Upper lobe of right lung (tissue), 1 donor: ENCODE measurements around the gene NELL1. TPM values are rescaled to one million over a fixed set of nuclear protein-coding genes. Genes with fewer than 3 reads are reported as not detected.

Source experiments
- ATAC-seq: fragments of 200-7000 bp; cut with Tn5 transposase; one replicate; pipeline ENCODE4 v1.9.1; 2020; ENCODE audit warnings: mild to moderate bottlenecking, moderate library complexity
- DNase-seq: peaks from one replicate; pipeline ENCODE4 v3.0.0-alpha.2; 2020
- H3K27ac ChIP-seq: fragments of 200-600 bp; one replicate; pipeline ENCODE4 v1.8.0; 2022
- H3K27me3 ChIP-seq: fragments of 200-600 bp; one replicate; pipeline ENCODE4 v1.8.0; 2022; ENCODE audit warnings: mild to moderate bottlenecking
- H3K36me3 ChIP-seq: fragments of 200-600 bp; one replicate; pipeline ENCODE4 v1.8.0; 2022
- H3K4me1 ChIP-seq: fragments of 200-600 bp; one replicate; pipeline ENCODE4 v1.8.0; 2022
- H3K4me3 ChIP-seq: fragments of 200-600 bp; one replicate; pipeline ENCODE4 v1.8.0; 2022; ENCODE audit warnings: mild to moderate bottlenecking
- H3K9me3 ChIP-seq: fragments of 200-600 bp; one replicate; pipeline ENCODE4 v1.8.0; 2022
- intact Hi-C: fragments of 100-400 bp; cut with DNase I; formaldehyde crosslinking; loops from one replicate; pipeline ENCODE4 v1.11.0; 2022
- total RNA-seq: library from RNA; stranded (reverse); fragmentation: NEBNext Ultra II Directional; extraction: Animal tissue kit (Norgen Biotek cat#: 25700); gene quantifications from one replicate; pipeline ENCODE4 v1.2.1, GENCODE V29; 2021
- TF ChIP-seq, protein P1 (sequence below): fragments of 200-600 bp; IDR thresholded peaks from one replicate; pipeline ENCODE4 v1.8.0; 2022; ENCODE audit warnings: antibody characterized with exemption
- donor health status: DM: no; HTN: yes; CAD: no; lungs with severe emphysema.

Gene NELL1
- total RNA-seq, 1 donor from 2014 or later, result not detected

DNA sequence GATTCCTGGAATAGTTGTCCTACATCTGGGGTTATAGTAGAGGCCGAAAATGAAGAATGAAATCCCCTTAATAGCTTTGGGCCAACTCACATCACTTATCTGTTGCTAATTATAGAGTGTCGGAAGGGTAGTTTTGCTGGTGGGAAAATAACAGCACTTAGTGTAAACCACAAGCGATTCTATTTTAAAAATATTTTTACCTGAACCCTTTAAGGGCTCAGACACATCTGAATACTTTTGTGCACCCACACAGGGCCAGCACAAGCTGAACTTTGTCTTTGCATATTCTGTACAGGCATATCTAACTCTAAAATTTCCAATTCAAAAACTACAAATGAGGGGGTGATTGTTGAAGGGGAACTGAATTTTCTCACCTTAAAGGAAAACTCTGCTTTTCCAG is 42.4 kb upstream of the NELL1 start:
- H3K9me3 ChIP-seq, result no peaks in the 10 kb centered on the region
- DNase-seq (no peak), ATAC-seq (no peak)
- no peak overlapping the region for H3K27ac ChIP-seq
- intact Hi-C loops, result no loop called here
- TF ChIP-seq, protein P1, sequence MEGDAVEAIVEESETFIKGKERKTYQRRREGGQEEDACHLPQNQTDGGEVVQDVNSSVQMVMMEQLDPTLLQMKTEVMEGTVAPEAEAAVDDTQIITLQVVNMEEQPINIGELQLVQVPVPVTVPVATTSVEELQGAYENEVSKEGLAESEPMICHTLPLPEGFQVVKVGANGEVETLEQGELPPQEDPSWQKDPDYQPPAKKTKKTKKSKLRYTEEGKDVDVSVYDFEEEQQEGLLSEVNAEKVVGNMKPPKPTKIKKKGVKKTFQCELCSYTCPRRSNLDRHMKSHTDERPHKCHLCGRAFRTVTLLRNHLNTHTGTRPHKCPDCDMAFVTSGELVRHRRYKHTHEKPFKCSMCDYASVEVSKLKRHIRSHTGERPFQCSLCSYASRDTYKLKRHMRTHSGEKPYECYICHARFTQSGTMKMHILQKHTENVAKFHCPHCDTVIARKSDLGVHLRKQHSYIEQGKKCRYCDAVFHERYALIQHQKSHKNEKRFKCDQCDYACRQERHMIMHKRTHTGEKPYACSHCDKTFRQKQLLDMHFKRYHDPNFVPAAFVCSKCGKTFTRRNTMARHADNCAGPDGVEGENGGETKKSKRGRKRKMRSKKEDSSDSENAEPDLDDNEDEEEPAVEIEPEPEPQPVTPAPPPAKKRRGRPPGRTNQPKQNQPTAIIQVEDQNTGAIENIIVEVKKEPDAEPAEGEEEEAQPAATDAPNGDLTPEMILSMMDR, result no peak
- H3K4me1 ChIP-seq, result no peaks in the 10 kb centered on the region
- no peak overlapping the region for H3K4me3 ChIP-seq
- H3K36me3 ChIP-seq, result no peaks in the 10 kb centered on the region
- H3K27me3 ChIP-seq, result peaks cover 8% of the 10 kb centered on the region

DNA sequence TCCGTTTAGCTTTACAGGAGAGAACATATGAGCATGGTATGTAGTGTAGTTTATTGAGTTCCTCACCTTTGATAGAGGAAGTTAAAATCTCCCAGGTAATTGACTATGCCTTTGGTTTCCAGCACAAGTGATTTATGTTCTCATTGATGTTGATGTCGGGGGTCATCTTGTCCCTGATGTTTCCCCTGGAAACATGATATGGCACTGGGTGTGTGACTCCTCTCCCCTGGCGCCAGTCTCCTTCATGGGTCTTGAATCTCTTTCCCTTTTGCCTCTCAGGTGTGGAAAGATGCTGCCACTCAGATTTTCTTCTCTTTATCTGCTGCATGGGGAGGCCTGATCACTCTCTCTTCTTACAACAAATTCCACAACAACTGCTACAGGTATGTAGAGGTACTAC is 41.7 kb upstream of the NELL1 start:
- Histone ChIP-seq H3K4me1 (no peaks in the 10 kb centered on the region), H3K36me3 (no peaks in the 10 kb centered on the region), H3K27me3 (peaks cover 8% of the 10 kb centered on the region), H3K27ac (no peak overlapping the region), H3K9me3 (no peaks in the 10 kb centered on the region), H3K4me3 (no peak overlapping the region)
- no peak for DNase-seq
- no peak for ATAC-seq
- TF ChIP-seq, protein P1, result no peak
- intact Hi-C loops, result no loop called here

DNA sequence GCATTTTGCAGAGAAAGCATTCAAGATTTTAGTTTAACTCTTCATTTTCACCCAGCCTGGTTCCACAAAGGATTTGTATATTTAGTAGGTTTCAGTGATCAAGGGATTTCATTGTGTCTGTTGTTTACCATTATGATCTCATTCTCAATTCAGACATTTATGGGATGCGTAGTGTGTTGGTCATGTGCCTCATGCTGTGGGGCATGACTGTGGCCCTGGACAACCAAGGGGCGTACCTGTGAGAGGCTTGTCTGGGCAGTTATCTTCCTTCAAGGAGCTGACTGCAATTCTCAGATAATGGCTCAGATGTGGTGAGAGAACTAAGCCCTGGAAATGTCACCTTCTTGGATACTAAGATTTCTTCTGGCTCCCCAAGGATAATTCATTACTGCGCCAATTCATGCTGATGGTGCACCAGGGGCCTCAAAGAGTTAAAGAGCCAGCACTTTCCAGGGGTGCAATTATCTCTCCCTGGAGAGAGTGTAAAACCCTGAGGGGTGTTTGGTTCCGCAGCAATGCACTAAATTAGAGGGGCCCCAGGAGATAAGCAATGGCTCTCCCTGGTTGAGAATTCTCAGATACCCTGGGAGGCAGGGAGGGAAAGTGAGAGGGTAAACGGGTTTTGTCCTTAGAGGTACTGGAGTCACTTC is 37.7 kb upstream of the NELL1 start:
- Histone ChIP-seq H3K9me3 (no peaks in the 10 kb centered on the region), H3K4me1 (no peaks in the 10 kb centered on the region), H3K27ac (no peak overlapping the region), H3K27me3 (peaks cover 4% of the 10 kb centered on the region), H3K4me3 (no peak overlapping the region), H3K36me3 (no peaks in the 10 kb centered on the region)
- DNase-seq, result no peak
- no peak for ATAC-seq
- intact Hi-C loops, result no loop called here
- TF ChIP-seq, protein P1, result no peak

DNA sequence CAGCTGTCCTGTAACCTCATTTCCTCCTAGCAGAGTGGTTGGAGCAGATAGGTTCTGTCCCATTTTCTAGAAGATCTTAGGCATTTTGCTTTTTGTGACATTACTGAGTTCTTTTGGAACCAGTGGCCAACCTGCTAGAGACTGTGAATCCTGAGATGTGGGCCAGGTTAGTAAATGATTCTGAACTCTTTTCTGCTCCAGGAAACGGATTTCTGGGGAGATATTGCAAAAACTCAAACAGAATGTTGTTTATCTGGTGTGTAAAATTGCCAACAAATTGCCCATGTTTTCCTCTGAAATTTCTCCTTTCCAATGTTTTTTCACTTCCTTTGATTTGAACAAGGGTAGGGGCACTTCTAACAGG is 37.2 kb upstream of the NELL1 start:
- TF ChIP-seq, protein P1, result no peak
- Histone ChIP-seq H3K27ac (no peak overlapping the region), H3K9me3 (no peaks in the 10 kb centered on the region), H3K36me3 (no peaks in the 10 kb centered on the region), H3K4me3 (no peak overlapping the region), H3K4me1 (no peaks in the 10 kb centered on the region), H3K27me3 (peaks cover 4% of the 10 kb centered on the region)
- DNase-seq (no peak), ATAC-seq (no peak)
- intact Hi-C loops, result no loop called here

DNA sequence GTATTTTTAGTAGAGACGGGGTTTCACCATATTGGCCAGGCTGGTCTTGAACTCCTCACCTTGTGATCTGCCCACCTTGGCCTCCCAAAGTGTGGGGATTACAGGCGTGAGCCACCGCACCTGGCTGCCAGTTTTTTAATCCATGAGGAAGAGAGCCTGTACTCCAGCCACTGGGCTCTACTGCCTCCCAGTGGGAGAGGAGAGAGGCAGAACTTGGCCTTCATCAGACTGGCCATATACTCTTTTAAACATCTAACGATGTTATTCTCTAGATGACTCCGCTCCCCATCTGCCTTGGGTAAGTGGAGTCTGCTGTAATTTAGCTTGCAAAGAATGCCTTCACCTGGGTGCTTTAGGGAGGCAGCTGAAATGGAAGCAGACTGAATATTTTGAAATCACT is 35.3 kb upstream of the NELL1 start:
- Histone ChIP-seq H3K4me1 (no peaks in the 10 kb centered on the region), H3K36me3 (no peaks in the 10 kb centered on the region), H3K4me3 (no peak overlapping the region), H3K9me3 (no peaks in the 10 kb centered on the region), H3K27ac (no peak overlapping the region), H3K27me3 (peaks cover 4% of the 10 kb centered on the region)
- no peak for ATAC-seq
- intact Hi-C loops, result no loop called here
- TF ChIP-seq, protein P1, result no peak
- no peak for DNase-seq

DNA sequence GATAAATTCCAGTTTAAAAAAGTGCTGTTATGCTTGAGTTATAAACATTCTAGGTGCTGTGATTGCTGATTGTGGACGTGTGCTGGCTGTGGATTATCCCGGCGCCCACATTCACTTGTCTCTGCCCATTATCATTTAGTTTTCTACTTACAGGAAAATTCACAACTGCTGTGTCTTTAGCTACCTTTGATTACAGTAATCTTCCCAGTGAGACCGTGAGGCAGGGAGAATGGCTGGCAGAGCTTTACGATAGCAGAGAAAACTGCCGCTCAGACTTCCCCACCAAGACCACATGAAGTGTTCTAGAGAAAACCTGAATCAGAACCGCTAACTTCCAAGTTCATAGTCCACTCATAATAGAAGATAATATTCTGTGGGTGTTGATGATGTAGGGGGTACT is 34.6 kb upstream of the NELL1 start:
- H3K36me3 ChIP-seq, result no peaks in the 10 kb centered on the region
- H3K4me1 ChIP-seq, result no peaks in the 10 kb centered on the region
- DNase-seq (no peak), ATAC-seq (no peak)
- peaks cover 4% of the 10 kb centered on the region for H3K27me3 ChIP-seq
- H3K4me3 ChIP-seq, result no peak overlapping the region
- TF ChIP-seq, protein P1, result no peak
- intact Hi-C loops, result no loop called here
- no peaks in the 10 kb centered on the region for H3K9me3 ChIP-seq
- H3K27ac ChIP-seq, result no peak overlapping the region
